HG03457 (cell line): ENCODE measurements around the gene ARSG.
"Not testable (repeated sequence)": the region's sequence is repeated elsewhere in the genome, so short reads cannot be mapped to it uniquely, and the experiment has no call there.

Source experiments
- ATAC-seq: cut with Tn5 transposase; IDR thresholded peaks from one replicate; pipeline ENCODE4 v1.9.1; 2021; ENCODE audit warnings: moderate number of reproducible peaks; ENCODE audit not compliant: unreplicated experiment

Gene ARSG

DNA sequence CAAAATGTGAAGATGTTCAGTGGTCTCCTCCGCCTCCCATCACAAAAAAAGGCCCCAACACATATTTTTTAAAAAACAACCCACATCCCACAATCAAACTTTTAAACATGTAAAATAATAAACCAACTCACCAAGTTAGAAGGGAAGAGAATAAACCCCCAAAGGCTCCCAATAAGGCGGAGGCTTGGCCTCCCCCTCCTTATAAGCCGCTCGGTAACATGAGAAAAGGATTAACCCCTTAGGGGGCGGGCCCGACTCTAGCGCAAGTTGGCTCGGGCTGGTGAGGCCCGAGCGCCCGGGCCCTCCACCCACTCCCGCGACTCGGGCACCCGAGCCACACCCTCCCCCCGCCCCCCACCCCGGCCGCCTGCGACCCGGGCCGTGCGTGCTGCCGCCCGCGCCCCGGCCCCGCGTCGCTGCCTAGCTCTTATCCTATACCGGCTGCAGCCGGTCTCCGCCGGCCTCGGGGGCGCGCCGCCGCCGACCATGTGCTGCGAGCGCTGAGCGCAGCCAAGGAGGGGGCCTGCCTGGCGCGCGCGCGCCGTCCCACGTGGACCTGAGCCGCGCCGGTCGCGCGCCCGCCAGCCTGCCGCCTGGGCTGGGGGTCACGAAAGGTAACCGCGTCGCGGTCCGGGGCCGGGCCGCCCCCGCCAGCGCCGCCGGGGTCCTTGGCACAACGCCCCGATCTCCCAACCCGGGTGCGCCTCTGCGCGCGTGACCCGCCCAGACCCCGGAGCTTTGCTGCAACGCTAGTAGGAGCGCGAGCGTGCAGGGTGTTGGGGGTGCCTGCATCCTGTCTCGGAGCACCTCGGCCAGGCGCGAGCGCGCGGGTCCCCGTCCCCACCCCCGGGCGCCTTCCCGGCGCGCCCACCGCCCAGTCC, at the start of gene ARSG, which contains the start of gene SLC16A6:
Gene ARSG (plus strand): TSS at position 541 of the 881 bp plus-strand sequence. CDS start 15,999 bp downstream, outside the sequence.
Gene SLC16A6 (minus strand): TSS at position 173 of the 881 bp plus-strand sequence. CDS start 12,807 bp downstream, outside the sequence.
- ATAC-seq: peak; percentile 42

DNA sequence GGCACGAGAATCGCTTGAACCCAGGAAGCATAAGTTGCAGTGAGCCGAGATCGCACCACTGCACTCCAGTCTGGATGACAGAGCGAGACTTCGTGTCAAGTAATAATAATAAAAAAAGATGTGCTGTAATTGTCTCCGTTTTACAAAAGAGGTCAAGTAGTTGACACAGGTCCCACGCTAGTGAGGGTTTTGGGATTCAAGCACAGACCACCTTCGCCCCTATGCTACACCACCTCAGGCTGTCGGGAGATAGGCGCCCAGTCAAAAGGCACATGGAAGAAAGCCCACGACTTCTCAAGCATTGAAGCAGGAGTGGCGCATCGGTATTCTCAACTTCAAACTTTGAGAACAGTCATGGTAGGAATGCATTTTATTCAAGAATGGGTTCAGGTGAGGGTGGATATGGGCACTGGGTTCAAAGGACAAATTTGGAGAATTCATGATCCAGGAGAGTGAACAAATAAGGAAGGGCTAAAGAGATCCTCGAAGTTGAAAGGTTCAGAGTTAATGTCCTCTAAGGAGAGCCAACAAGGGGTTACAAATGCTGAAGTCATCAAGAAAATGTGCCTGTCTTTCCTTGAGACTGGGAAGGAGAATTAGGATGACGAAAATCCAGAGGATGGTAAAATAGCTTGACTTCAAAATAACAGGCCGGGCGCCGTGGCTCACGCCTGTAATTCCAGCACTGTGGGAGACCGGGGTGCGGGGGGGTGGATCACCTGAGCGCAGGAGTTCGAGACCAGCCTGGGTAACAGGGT, 44.8 kb upstream of the ARSG start:
- ATAC-seq: no peak

DNA sequence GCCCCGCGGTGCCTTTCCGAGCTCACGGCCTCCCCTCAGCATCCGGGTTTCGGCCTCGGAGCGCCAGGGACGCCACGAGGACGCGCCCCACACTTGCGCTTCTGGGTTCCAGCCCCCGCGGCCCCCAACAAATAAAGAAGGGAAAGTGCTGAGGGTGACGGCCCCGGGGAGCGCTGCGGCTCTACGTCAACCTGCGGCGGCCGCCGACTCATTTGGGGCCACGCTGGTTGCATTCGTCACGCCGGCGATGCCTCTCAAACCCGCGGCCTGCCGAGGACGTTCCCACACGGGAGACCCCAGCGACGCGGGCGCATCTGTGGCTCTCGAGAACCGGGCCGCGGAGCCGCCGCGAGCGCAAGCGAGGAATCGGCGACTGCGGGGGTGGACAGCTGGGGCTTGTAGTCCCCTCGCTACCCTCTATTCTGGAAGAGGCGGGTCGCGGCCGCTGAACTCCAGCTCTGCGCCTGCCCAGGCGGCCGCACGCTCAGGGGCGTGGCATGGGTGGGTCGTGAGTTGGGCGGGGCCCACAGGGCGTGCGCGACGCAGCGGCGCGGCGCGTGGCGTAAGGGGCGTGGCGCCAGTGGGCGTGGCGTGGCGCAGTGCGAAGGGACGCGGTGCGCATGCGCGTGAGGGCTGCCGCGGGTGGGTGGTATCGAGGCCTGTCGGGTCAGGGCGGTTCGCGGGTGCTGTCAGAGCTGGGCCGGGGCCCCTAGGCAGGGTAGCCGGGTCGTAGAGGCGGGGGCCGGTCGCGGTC, 43.7 kb upstream of the ARSG start, which contains the start of gene AMZ2:
Gene AMZ2 (plus strand): TSS at position 599 of the 754 bp plus-strand sequence. CDS start 2,145 bp downstream, outside the sequence.
- peak; percentile 67 for ATAC-seq

DNA sequence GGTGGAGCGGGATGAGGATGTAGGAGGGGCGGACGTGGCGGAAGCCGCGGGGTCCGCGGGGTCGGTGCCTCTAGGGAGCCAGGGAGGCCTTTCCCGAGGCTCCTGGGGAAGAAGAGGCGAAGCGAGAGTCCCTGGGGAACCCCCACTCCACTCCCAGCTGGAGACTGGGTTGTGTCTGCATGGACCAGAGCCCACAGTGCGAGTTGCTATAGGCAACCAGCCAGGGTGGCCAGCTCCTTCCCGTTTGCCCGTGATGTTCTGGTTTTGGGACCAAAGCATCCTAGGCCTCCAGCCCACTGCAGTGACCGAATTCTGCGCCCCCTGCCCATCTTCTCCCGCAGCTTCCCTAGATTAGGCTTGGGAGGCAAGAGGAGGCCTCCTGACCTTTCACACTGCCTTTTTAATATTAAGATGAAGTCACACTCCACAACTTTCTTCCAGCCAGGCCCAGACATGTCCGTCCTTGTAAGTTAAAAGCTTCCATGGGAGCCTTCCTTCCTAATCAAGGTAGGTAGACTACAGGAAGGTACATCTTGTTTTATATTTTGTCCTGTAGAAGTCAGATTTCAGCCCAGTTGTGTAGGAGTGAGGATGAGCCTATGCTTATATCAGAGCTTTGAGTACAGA, 43.0 kb upstream of the ARSG start:
- ATAC-seq: peak; percentile 18

DNA sequence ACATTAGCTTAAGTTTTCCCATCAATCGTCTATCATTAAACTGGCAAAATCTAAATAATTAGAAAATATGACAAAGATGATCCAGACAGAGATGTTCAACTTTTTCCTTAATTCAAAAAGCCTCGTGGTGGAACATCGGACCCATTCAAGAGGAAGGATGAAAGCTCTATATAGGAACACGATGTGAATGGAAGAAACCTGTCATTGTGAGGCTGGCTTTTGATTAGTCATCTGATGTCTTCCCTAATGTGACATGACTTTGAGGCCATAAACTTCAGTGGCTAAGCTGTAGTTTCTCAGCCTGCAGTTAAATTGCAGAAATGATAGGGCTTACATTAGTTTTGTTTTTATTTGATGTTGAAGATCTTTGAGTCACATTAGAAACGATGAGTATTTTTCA, 42.4 kb upstream of the ARSG start:
- no peak for ATAC-seq

DNA sequence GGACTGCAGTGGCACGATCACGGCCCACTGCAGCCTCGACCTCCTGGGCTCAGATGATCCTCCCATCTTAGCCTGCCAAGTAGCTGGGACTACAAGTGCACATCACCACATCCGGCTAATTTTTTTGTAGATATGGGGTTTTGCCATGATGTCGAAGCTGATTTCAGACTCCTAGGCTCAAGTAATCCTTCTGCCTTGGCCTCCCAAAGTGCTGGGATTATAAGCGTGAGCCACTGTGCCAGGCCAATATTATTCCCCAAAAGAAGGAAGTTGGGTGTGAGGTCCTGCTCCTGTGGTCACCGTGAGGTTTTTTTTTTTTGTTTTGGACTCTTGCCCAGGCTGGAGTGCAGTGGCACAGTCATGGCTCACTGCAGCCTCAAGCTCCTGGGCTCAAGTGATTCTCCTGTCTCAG, 41.9 kb upstream of the ARSG start:
- no peak for ATAC-seq

DNA sequence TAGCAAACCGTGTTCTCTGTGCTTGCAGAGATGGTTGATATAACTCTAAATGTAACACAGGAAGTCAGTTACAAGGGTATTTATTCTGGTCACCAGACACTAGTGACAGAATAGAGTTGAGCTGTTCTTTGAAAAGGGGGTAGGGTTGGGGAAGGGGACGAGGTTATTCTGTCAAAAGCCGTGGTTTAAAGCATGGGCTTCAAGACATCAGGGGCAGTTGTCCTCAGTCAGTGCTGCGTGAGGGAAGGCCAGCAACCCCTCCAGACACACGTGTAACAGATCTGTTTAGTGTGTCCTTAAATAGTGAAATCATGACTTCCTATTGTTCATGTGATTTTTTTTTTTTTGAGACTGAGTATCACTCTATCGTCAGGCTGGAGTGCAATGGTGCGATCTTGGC, 37.9 kb upstream of the ARSG start:
- not testable (repeated sequence) for ATAC-seq

DNA sequence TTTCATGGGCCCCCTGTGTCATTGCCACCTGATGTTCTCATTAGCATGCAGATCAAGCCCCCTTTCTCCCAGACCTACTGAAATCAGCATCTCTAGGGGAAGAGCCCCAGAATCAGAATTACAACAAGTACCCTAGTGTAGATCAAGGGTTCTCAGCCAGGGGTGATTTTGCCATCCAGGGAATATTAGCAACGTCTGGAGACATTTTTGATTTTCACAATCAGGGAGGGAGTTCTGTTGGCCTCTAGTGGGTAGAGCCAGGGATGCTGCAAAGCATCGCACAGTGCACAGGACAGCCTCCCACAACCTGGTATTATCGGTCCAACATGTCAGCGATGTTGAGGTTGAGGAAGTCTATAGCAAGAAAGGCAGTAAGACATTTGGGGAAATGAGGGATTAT, 36.1 kb upstream of the ARSG start:
- ATAC-seq: no peak

DNA sequence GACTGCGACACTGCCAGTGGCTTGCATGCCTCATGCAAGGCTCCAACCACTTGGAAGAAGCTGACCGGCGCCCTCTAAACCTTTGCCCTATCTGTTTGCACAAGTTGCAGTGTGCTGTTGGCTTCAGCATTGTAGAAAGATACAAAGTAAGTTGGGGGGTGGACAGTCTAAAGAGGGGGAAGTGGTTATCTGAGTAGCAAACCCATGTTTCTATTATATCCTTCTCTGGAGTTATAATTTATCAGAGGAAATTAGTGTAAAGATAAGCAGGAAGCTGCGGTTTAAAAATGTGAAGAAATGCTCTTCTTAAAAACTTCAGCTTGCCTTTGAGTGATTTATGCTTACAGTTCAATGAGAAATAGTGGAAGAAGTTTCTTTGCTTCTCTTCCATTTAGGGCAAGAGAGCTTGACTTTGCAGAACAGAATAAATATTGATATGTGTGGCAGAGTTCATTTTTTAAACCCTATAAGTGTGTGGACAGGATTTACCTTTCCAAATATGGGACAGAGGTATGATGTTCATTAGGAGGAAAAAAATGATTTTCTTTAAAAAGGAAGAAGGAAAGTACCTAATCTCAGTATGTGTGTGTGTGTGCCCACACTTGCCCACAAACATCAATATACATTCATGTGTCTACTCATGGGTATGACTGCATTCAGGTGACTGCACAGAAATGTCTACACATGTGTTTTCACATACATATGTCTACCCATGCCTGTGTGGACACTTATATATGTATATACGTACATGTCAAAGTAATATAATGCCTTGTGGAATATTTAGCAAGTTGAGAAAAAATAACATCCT, 35.4 kb upstream of the ARSG start:
- no peak for ATAC-seq

DNA sequence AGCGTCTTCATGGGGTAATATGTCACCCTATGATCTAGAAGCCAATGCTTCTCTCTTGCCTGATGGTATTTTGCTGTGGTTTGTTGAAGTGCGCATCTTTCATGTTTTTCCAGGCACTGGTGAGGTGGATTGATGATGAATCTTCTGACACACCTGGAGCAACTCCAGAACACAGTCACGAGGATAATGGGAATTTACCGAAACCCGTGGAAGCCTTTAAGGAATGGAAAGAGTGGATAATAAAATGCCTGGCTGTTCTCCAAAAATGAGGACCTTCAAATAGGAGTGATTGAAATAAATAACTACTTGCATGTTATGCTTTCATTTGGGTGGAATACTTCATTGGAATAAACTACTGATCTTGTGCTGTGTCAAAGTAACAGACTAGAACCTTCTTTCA, 34.6 kb upstream of the ARSG start:
- ATAC-seq: not testable (repeated sequence)

DNA sequence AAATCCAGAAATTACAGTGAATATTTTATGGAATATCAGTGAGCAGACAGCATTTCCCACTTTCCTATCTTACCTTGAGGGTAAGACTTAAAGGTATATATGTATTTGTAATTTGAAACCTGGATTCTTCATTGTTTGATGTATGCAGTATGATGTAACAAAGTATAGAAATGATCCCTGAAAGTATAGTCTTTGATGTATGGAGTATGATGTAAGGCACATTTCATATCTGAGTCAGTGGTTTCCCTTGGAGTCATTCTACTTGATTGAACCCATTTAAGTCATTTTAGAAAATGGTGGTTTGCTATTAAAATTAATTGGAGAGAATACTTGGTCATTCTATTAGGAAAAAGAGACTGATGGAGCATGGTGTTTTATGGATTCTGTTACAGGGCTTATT, 33.4 kb upstream of the ARSG start:
- ATAC-seq: no peak

DNA sequence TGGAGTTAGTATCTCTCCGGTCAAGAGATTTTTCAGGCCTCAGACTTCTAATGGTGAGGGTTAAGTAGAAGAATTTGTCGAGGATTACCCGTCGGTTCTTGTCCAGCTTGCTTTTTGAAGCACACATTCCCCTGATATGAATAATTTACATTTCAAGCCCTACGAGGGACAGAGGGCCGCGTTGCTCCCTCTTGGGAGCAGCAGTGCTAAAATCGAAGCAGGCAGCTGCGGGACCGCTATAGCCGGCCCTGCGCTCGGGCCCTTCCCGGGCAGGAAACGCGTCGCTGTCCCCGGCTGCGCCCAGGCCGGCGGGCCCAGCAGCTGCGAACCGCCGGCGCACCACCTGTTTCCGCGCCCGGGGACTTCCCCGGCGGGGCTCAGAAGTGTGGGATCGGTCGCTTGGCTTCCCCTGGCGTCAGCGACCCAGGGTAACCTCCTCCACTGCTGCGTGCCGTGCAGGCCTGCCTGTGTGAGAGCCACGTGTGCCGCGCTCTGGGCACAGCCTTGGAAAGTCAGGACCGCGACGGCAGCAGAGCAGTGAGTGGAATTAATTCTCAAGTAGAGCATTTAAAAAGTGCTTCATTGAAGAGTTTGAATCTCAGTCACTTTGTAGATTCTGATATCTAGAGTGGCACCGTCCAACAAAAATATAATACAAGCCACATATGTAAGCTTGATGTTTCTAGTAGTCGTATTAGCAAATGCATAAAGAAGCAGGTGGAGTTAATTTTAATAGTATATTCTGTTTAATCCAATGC, 32.2 kb upstream of the ARSG start:
- ATAC-seq: peak; percentile 75

DNA sequence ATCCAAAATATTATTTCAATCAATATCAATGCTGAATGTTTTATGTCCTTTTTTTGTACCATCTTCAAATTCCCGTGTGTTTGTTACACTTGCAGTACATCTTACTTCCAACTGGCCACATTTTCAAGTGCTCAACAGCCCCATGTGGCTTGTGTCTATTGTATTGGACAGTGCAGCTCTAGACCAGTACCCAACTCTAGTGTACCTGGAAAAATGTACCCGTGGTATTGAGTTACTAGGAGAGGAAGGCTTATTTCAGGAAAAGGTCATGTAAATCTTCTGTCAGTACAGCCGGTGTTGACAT, 31.7 kb upstream of the ARSG start:
- ATAC-seq: not testable (repeated sequence)

DNA sequence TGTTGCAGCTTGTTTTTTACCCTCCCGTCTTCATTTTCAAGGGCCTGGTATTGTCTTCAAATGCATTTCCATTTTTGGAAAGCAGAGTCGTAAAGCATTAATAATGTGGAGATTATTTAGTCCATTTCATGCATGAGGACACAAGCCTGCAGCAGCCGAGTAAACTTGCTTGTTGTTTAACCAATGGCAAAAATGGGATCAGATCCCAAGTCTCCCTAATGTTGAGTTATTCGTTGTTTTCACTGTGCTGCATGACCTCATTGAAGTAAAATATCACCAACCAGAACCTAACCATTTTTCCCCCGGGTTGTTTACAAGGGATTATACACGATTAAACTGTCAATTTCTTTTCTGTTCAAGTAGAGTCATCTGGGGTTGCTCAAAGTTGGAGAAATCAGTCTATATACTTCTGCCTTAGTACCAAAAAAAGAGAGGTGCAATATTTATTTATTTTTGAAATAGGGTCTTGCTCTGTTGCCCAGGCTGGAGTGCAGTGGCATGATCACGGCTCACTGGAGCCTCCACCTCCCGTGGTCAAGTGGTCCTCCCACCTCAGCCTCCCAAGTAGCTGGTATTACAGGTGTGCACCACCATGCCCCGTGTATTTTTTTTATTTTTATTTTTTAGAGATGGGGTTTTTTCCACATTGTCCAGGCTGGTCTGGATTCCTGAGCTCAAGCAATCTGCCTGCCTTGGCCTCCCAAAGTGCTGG, 31.1 kb upstream of the ARSG start:
- no peak for ATAC-seq

DNA sequence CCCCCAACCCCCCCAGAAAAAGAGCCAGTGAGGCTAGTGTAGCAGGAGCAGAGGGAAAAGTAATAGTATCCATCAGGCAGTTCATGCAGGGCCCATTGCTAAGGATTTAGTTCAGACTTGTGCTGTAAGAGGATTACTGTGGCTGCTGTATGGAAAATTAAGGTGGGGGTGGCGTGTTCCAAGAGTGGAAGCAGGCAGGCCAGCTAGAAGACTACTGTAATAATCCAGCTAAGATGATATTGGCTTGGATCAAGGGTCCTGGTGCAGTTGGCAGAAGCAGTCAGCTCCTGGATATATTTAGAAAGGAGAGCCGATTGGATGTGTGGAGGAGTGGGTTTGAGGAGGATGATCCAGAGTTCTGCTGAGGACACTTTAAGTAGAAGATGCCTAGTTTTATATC, 28.8 kb upstream of the ARSG start:
- not testable (repeated sequence) for ATAC-seq

DNA sequence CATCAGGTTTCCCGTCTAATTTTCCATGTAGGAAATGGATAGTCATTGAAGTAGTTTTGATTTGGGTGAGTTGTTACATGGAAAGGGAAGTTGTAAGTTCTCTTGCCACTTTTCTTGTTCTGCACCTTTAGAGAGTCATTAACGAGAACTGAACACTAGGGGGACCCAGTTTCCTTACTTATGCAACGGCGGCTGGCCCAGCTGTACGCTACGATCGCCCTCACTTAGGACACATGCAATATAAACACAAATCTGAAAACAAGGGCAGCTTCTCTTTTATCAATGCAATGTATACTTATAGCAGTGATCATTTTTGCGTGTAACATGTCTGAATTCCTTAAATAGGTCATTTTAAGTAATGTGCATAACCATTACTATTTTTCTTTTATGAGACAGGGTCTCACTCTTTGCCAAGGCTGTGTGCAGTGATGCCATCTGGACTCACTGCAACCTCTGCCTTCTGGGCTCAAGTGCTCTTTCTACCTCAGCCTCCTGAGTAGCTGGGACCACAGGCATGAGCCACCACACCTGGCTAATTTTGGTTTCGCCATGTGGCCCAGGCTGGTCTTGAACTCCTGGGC, 28.1 kb upstream of the ARSG start:
- not testable (repeated sequence) for ATAC-seq

DNA sequence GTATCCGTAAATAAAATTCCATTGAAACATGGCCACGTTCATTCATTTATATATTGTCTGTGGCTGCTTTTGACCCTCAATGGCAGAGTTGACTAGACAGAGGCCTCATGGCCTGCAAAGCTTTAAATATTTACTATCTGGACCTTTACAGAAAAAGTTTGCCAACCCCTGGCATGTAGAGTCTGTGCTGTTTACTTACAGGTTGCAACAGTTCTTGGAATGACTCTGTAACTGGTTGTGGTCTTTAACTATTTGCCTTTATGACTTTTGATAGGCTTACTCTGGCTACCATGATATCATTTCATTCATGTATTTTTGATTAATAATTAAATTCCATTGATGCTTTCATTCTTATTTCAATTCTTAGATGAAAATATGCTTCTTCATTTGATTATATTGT, 25.5 kb upstream of the ARSG start:
- not testable (repeated sequence) for ATAC-seq

DNA sequence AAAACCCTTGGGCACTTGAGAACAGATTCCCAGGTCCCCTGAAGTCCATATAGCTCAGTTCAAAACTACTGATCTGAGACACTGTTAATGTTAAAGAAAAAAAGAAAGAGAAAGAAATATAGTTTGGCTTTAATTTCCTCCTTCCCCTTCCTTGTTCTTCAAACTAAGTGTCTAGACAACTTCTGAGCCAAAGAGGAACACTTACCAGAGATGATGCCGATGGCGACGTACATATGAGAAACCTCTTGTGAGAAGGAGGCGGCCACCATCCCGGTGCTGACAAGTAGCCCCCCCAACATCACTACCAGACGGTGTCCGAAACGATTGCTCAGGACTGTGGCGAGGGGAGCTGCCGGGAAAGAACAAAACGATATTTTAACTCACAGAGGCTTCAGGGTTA, 17.6 kb upstream of the ARSG start:
- no peak for ATAC-seq
